Measurements from ENCODE around the gene AK4. TPM values are rescaled to one million over a fixed set of nuclear protein-coding genes. Genes with fewer than 3 reads are reported as not detected.

The AK4 gene
- total and polyA plus RNA-seq, 2 of the 8 experiments (the other 6 are each of a cell fraction or from before 2014, with no cell fraction given): 64.5 to 175 TPM

- Histone ChIP-seq H2BK12ac (ENCODE audit: low read depth, low read length) (no peak overlapping the region), H4K8ac (ENCODE audit: extremely low read depth, insufficient read depth, low read length) (no peak overlapping the region), H2BK15ac (ENCODE audit: low read length) (peak overlapping the region; percentile 83; the same call in 1 of the 2 replicates), H3K23ac (ENCODE audit: insufficient read length) (no peak overlapping the region), H3K79me2 (ENCODE audit: control insufficient read depth in 1 of 2, insufficient read depth in 2 of 2, low read length in 2 of 2) (peaks cover 10 to 93% of the 10 kb centered on the region in 2 experiments; a peak in 3 of 4 replicates), H2BK120ac (replicated peaks; ENCODE audit: low read depth, low read length) (no peak overlapping the region), H3K9ac (replicated peaks in 1 of 4; ENCODE audit: extremely low read depth in 1 of 4, low read depth in 3 of 4, low read length in 3 of 4) (no peak overlapping the region), H3K4ac (replicated peaks; ENCODE audit: insufficient read length, low read depth, low read length) (peak overlapping the region; percentile 96), H3K4me2 (ENCODE audit: insufficient read depth in 1 of 2, low read depth in 2 of 2, low read length in 2 of 2) (no peak overlapping the region), H4K5ac (ENCODE audit: insufficient read length, low read depth, low read length) (no peak overlapping the region), H3K4me3 (ENCODE audit: extremely low read depth in 1 of 4, insufficient read depth in 2 of 4, low read depth in 3 of 4, low read length in 4 of 4) (no peak overlapping the region), H3K79me1 (ENCODE audit: low read depth, low read length) (peaks cover 3% of the 10 kb centered on the region; the same call in 1 of the 2 replicates), H2BK5ac (ENCODE audit: low read depth, low read length) (no peak overlapping the region), H2BK20ac (ENCODE audit: low read length) (no peak overlapping the region), H3K18ac (ENCODE audit: extremely low read depth, low read length) (no peak overlapping the region; the same call in 1 of the 2 replicates), H3K56ac (replicated peaks; ENCODE audit: insufficient read length, low read depth, low read length) (no peak overlapping the region), H4K20me1 (replicated peaks in 1 of 2; ENCODE audit: control insufficient read depth in 1 of 2, insufficient read depth in 2 of 2, low read length in 2 of 2) (peaks cover 0 to under 1% of the 10 kb centered on the region in 2 experiments), H3K27ac (ENCODE audit: low read depth, low read length) (no peak overlapping the region), H3K36me3 (ENCODE audit: control insufficient read depth in 2 of 4, insufficient read depth in 4 of 4, low read length in 3 of 4) (no peaks in the 10 kb centered on the region), H3K27me3 (replicated peaks in 1 of 4; ENCODE audit: control insufficient read depth in 3 of 4, extremely low read depth in 1 of 4, insufficient read depth in 3 of 4, low read length in 3 of 4) (no peaks in the 10 kb centered on the region), H2AK5ac (ENCODE audit: low read depth, low read length) (no peak overlapping the region; the same call in 1 of the 2 replicates), H3K9me3 (ENCODE audit: insufficient read depth in 2 of 2, low read depth in 1 of 2, low read length in 1 of 2) (no peaks in the 10 kb centered on the region), H3K4me1 (replicated peaks in 1 of 4; ENCODE audit: control insufficient read depth in 3 of 4, insufficient read depth in 4 of 4, low read length in 3 of 4) (peaks cover 0 to 9% (median 4%) of the 10 kb centered on the region in 4 experiments; a peak in 2 of 7 replicates), H3K14ac (ENCODE audit: insufficient read length) (no peak overlapping the region), H4K91ac (replicated peaks; ENCODE audit: insufficient read length, low read length) (no peak overlapping the region), H2AFZ (ENCODE audit: low read length) (no peak overlapping the region), H3K23me2 (ENCODE audit: low read depth, low read length) (no peaks in the 10 kb centered on the region)
- no peak for DNase-seq (ENCODE audit: low read depth in 1 of 2, low spot score in 2 of 2)
- 85% methylated on average over 1 of the region's 2 CpGs; no CpG with 5 or more reads in 1 of the 2 experiments for WGBS, 2 experiments (ENCODE audit: extremely low coverage in 1 of 2, insufficient coverage in 1 of 2, insufficient read length in 1 of 2, insufficient replicate concordance in 2 of 2, low coverage in 1 of 2, low lambda C conversion rate in 2 of 2, missing lambda C conversion rate in 1 of 2)
- FAIRE-seq: no peak
- ChIA-PET CTCF (ENCODE audit: partially characterized antibody) (interaction anchor here (0.6 to 0.9 kb wide), 3 partner anchors 52 to 80 kb away, joined by 3 to 7 read pairs (median 4); no protein-coding TSS in a partner anchor), POLR2A (ENCODE audit: partially characterized antibody) (interaction anchor here (1.0 to 2.0 kb wide), 3 partner anchors 9 to 52 kb away, joined by 3 to 5 read pairs (median 4); partner anchors contain the start of gene AK4)
- no peak for TF ChIP-seq POLR2AphosphoS5 (IDR thresholded peaks at IDR 0.05; ENCODE audit: low read depth, low read length)
- no peak for TF ChIP-seq ATF3 (IDR thresholded peaks at IDR 0.05; ENCODE audit: insufficient read depth, low read depth, low read length)
- no peak for TF ChIP-seq KDM4A (IDR thresholded peaks at IDR 0.05; ENCODE audit: low read depth, low read length, severe bottlenecking)
- TF ChIP-seq YY1 (IDR thresholded peaks at IDR 0.05; ENCODE audit: low read depth, low read length): no peak
- TF ChIP-seq SP1 (IDR thresholded peaks at IDR 0.05; ENCODE audit: low read depth, low read length): no peak
- no peak for TF ChIP-seq CTCF (IDR thresholded peaks at IDR 0.05; ENCODE audit: control extremely low read depth in 1 of 3, insufficient read depth in 1 of 3, low read depth in 1 of 3, low read length in 3 of 3)
- TF ChIP-seq PHF8 (conservative IDR thresholded peaks at IDR 0.05; ENCODE audit: low read depth, low read length): no peak
- no peak for TF ChIP-seq CBX8 (IDR thresholded peaks at IDR 0.05; ENCODE audit: borderline replicate concordance, low read depth, low read length)
- no peak for TF ChIP-seq BACH1 (IDR thresholded peaks at IDR 0.05; ENCODE audit: low read length)
- TF ChIP-seq EGR1 (IDR thresholded peaks at IDR 0.05; ENCODE audit: borderline replicate concordance, low read depth, low read length): no peak
Observed at GRCh38 chr1:65156910-65157545, 9.0 kb downstream of the AK4 start.

Measured in H1 (cell line).